Vagina (tissue), 2 donors: ENCODE results near the gene CPNE7. TPM values are rescaled to one million over a fixed set of nuclear protein-coding genes. Genes with fewer than 3 reads are reported as not detected.

Source experiments
- DNase-seq, 2 donors: peaks; one replicate each; pipeline ENCODE4 v3.0.0-alpha.2; 2017; ENCODE audit errors: extremely low spot score in 2 of 2
- H3K27ac ChIP-seq: fragments of 200-600 bp; sonication (generic); one replicate; pipeline ENCODE4 v1.5.1; 2019
- H3K27me3 ChIP-seq: fragments of 200-600 bp; sonication (generic); one replicate; pipeline ENCODE4 v1.5.1; 2019
- H3K36me3 ChIP-seq, 2 donors: fragments of 200-600 bp; sonication (generic); one replicate each; pipeline ENCODE4 v1.5.1; 2017 to 2019
- H3K4me1 ChIP-seq: fragments of 200-600 bp; sonication (generic); one replicate; pipeline ENCODE4 v1.5.1; 2019
- H3K4me3 ChIP-seq, 2 donors: fragments of 200-600 bp; sonication (generic); 1 replicate in 1 of 2; 2 replicates in 1 of 2; pipeline ENCODE4 v1.5.1; 2016 to 2019
- H3K9me3 ChIP-seq: fragments of 200-600 bp; sonication (generic); one replicate; pipeline ENCODE4 v1.5.1; 2019
- CTCF ChIP-seq, 3 experiments: fragments of 450-650 bp in 2 of 3; fragments of 200-600 bp in 1 of 3; sonication (generic) in 1 of 3; IDR thresholded peaks; one replicate each; pipeline ENCODE4 v1.5.1; 2017 to 2019; ENCODE audit warnings: antibody characterized with exemption in 3 of 3, mild to moderate bottlenecking in 2 of 3, moderate library complexity in 2 of 3
- POLR2A ChIP-seq, 2 donors: fragments of 450-650 bp; IDR thresholded peaks; one replicate each; pipeline ENCODE4 v1.6.1; 2017; ENCODE audit warnings: antibody characterized with exemption in 2 of 2, mild to moderate bottlenecking in 2 of 2, moderate library complexity in 2 of 2
- POLR2AphosphoS5 ChIP-seq, 2 donors: sonication (generic); formaldehyde crosslinking; IDR thresholded peaks; one replicate each; pipeline ENCODE4 v1.9.0; 2017; ENCODE audit warnings: antibody characterized with exemption in 2 of 2, mild to moderate bottlenecking in 2 of 2, low read depth in 1 of 2; ENCODE audit not compliant: insufficient read depth in 1 of 2
- intact Hi-C: fragments of 100-400 bp; cut with DNase I; formaldehyde crosslinking; loops from one replicate; pipeline ENCODE4 v1.15.1; 2023
- total RNA-seq: library from RNA; depleted of rRNA; stranded (reverse); fragments of >200 nt; gene quantifications from one replicate; pipeline ENCODE4 v1.2.3, GENCODE V29; 2016

CPNE7 gene
- total RNA-seq, 1 donor from 2014 or later, result 4.9 TPM

DNA sequence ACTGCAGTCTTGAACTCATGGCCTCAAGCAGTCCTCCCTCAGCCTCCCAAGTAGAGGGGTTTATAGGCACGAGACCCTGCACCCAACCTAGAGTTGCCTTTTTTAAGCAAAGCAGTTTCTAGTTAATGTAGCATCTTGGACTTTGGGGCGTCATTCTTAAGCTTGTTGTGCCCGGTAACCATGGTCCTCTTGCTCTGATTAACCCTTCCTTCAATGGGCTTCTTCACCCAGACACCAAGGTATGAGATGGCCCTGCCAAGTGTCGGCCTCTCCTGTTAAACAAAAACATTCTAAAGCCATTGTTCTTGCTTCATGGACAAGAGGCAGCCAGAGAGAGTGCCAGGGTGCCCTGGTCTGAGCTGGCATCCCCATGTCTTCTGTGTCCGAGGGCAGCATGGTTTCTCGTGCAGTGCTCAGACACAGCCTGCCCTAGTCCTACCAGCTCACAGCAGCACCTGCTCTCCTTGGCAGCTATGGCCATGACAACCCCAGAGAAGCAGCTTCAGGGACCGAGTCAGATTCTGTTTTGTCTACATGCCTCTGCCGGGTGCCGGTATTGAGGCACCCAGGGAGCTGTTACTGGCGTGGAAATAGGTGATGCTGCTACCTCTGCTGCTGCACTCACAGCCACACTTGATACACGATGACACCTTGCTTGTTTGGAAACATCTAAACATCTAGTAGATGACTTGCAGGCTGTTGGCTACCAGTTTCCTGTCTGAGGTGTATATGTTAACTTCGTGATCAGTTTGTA, 11.7 kb upstream of the CPNE7 start:
- Histone ChIP-seq H3K27me3 (no peaks in the 10 kb centered on the region), H3K4me1 (peaks cover 59% of the 10 kb centered on the region), H3K27ac (no peak overlapping the region), H3K4me3 (no peak overlapping the region), H3K9me3 (no peaks in the 10 kb centered on the region), H3K36me3 (peaks cover 0 to 37% of the 10 kb centered on the region in 2 donors)
- TF ChIP-seq POLR2AphosphoS5 (IDR thresholded peaks at IDR 0.05; ENCODE audit: insufficient read depth in 1 of 2, low read depth in 1 of 2) (peak in 1 of 2 donors; percentile 5), CTCF (IDR thresholded peaks at IDR 0.05) (no peak), POLR2A (IDR thresholded peaks at IDR 0.05) (no peak)
- no peak for DNase-seq
- intact Hi-C loops, result loop anchor here (5.0 kb wide), 1 partner anchor 138 kb away; the partner anchor contains the start of gene SPATA2L

DNA sequence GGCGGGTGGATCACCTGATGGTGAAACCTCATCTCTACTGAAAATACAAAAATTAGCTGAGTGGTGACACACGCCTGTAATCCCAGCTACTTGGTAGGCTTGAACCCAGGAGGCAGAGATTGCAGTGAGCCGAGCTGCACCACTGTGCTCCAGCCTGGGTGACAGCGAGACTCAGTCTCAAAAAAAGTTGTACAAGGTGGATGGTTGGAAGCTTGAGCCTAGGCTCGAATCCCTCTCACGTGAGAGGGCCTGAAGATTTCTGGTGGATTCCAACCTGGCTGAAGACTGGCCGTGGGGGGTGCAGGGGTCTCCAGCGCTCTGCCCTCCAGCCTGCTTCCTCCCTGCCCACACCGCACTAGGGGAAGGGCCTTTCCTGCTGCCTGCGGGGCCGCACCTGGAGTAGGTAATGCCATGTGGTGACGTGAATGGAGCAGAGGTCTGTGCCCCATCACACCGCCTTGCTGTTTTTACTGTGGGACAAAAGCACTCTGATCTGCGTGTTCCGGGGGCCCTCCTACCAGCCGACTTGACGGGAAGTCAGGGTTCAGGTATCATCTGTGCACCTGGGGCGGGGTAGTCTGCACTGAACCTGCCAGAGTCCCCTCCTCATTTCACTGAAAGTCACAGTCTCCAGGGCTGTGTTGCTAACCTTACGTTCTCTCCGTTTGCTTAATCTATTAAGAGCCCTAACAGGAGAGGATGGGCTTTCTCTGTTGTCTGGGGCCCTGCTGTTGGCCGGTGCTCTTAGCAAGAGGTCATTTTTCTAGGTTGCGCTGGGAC, 10.9 kb upstream of the CPNE7 start:
- TF ChIP-seq POLR2A (IDR thresholded peaks at IDR 0.05) (no peak), POLR2AphosphoS5 (IDR thresholded peaks at IDR 0.05; ENCODE audit: insufficient read depth in 1 of 2, low read depth in 1 of 2) (no peak), CTCF (IDR thresholded peaks at IDR 0.05) (no peak)
- Histone ChIP-seq H3K9me3 (no peaks in the 10 kb centered on the region), H3K27ac (no peak overlapping the region), H3K36me3 (peaks cover 0 to 37% of the 10 kb centered on the region in 2 donors), H3K4me1 (peaks cover 54% of the 10 kb centered on the region), H3K27me3 (no peaks in the 10 kb centered on the region), H3K4me3 (no peak overlapping the region)
- intact Hi-C loops, result loop anchor here (5.0 kb wide), 1 partner anchor 138 kb away; the partner anchor contains the start of gene SPATA2L
- no peak for DNase-seq

DNA sequence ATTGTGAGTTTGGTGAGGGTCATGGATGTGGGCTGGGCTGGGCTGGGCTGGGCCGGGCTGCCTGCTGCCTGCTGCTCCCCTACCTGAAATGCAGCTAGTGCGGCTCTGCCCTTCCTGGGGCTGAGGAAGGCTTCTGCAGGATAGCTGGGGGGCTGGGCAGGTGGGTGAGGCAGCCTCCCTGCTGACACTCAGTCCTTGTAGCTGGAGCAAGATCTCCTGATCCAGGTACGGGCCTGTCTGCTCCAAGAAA, 10.4 kb upstream of the CPNE7 start:
- no peaks in the 10 kb centered on the region for H3K9me3 ChIP-seq
- intact Hi-C loops, result no loop called here
- TF ChIP-seq CTCF (IDR thresholded peaks at IDR 0.05), result no peak
- TF ChIP-seq POLR2AphosphoS5 (IDR thresholded peaks at IDR 0.05; ENCODE audit: insufficient read depth in 1 of 2, low read depth in 1 of 2), result no peak
- no peak for TF ChIP-seq POLR2A (IDR thresholded peaks at IDR 0.05)
- H3K36me3 ChIP-seq, result peaks cover 0 to 37% of the 10 kb centered on the region in 2 donors
- H3K4me3 ChIP-seq, result no peak overlapping the region
- no peaks in the 10 kb centered on the region for H3K27me3 ChIP-seq
- H3K27ac ChIP-seq, result no peak overlapping the region
- DNase-seq, result no peak
- H3K4me1 ChIP-seq, result peaks cover 51% of the 10 kb centered on the region

DNA sequence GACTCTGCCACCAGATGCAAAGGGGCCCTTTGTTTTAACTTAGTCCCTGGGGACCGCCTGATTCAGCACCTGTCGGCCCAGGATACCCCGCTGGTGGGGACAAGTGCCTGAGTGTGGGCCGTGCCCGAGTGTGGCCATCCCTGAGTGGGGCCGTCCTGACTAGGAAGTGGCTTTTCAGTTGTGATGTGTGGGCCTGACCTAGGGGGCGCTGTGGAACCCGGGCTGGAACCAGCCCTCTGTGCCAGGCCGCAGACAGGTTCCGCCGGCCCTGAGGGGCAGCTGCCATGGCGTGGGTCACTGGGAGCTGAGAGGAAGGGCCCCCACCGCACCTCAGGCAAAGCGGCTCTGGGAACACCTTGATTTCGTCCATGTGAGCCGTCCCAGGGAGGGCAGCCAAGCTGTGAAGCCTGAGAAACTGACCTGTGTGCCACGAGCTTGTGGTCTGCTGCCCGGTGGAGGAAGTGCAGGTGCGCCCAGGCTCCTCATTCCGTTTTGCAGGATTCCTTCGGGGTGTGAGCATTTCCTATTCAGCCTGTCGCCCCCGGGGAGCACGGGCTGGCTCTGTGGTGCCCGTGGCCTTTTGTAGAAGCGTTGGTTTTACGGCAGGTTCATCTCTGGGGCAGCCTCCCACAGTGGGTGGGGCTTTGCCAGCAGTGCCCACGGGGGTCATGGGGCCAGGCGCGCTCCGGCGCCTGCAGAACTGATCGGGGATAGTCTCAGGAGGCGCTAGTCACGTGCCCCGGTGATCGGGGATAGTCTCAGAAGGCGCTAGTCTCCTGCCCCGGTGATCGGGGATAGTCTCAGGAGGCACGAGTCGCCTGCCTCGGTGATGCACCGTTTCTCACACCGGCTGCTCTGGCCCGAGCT, 9.8 kb upstream of the CPNE7 start:
- Histone ChIP-seq H3K9me3 (no peaks in the 10 kb centered on the region), H3K27me3 (no peaks in the 10 kb centered on the region), H3K36me3 (peaks cover 0 to 37% of the 10 kb centered on the region in 2 donors), H3K27ac (peak overlapping the region; percentile 27), H3K4me1 (peaks cover 51% of the 10 kb centered on the region), H3K4me3 (no peak overlapping the region)
- DNase-seq, result no peak
- intact Hi-C loops, result no loop called here
- TF ChIP-seq POLR2AphosphoS5 (IDR thresholded peaks at IDR 0.05; ENCODE audit: insufficient read depth in 1 of 2, low read depth in 1 of 2), result peak in 1 of 2 donors; percentile 69
- no peak for TF ChIP-seq CTCF (IDR thresholded peaks at IDR 0.05)
- TF ChIP-seq POLR2A (IDR thresholded peaks at IDR 0.05), result no peak
